Left lobe of liver (tissue), 2 donors: ENCODE measurements around the gene SSR3. TPM values are rescaled to one million over a fixed set of nuclear protein-coding genes. Genes with fewer than 3 reads are reported as not detected.

Experiments
- ATAC-seq: fragments of 200-7000 bp; cut with Tn5 transposase; one replicate; pipeline ENCODE4 v1.9.1; 2020; ENCODE audit warnings: mild to moderate bottlenecking, moderate library complexity
- DNase-seq: peaks from one replicate; pipeline ENCODE4 v3.0.0-alpha.2; 2020; ENCODE audit warnings: low spot score
- total RNA-seq: library from RNA; stranded (reverse); gene quantifications from one replicate; pipeline ENCODE4 v1.2.1, GENCODE V29; 2021
- donor health status: DM: no; HTN: no; CAD: no; lungs with moderate emphysema.
- donor health status: DM: no; HTN: yes; CAD: no.

The SSR3 gene
- total RNA-seq, 1 donor from 2014 or later = 116 TPM

- no peak for ATAC-seq
Measured at GRCh38 chr3:156495816-156496215, 59.1 kb downstream of the SSR3 start.

GRCh38 chr3:156493887-156494286 lies 61.0 kb downstream of the SSR3 start:
- no peak for DNase-seq
- ATAC-seq = no peak

More at GRCh38 chr3:156495816-156496215, 59.1 kb downstream of the SSR3 start:
- no peak for DNase-seq

GRCh38 chr3:156492801-156493261 lies 62.1 kb downstream of the SSR3 start:
- no peak for ATAC-seq
- DNase-seq = no peak

- ATAC-seq (no peak), DNase-seq (no peak)
Measured at GRCh38 chr3:156491192-156491591, 63.7 kb downstream of the SSR3 start.

Other genes starting within 250 kb of the SSR3 start
- gene TIPARP, start 119.5 kb upstream of the SSR3 start, total RNA-seq = 8.1 TPM